Activated T-cell treated with anti-CD3 and anti-CD28 coated beads, Interleukin-2, amount 50 U/mL, for 72 hours (primary cell): ENCODE results near the gene ZNF563. TPM values are rescaled to one million over a fixed set of nuclear protein-coding genes. Genes with fewer than 3 reads are reported as not detected.
"Not testable (repeated sequence)": the region's sequence is repeated elsewhere in the genome, so short reads cannot be mapped to it uniquely, and the experiment has no call there.

ENCODE experiments used
- ATAC-seq, 2 donors: fragments of 150-1000 bp; cut with Tn5 transposase; replicated peaks in 1 of 2; 2 replicates each; pipeline ENCODE4 v1.10.0; 2021; ENCODE audit warnings: moderate library complexity in 2 of 2, mild to moderate bottlenecking in 1 of 2
- DNase-seq, 2 donors: peaks; one replicate each; pipeline ENCODE4 v3.0.0; 2021 to 2022; ENCODE audit warnings: mixed read lengths in 1 of 2
- H3K27ac Mint-ChIP-seq: one replicate; pipeline ENCODE4 v1.8.0; 2022; ENCODE audit warnings: mild to moderate bottlenecking, moderate library complexity, mixed read lengths
- H3K27me3 Mint-ChIP-seq: one replicate; pipeline ENCODE4 v1.8.0; 2022; ENCODE audit warnings: low read depth, mixed read lengths
- H3K36me3 Mint-ChIP-seq, 2 donors: one replicate each; pipeline ENCODE4 v1.8.0; 2022; ENCODE audit warnings: mixed read lengths in 2 of 2, mild to moderate bottlenecking in 1 of 2; ENCODE audit not compliant: insufficient read depth in 2 of 2
- H3K4me1 Mint-ChIP-seq: one replicate; pipeline ENCODE4 v1.8.0; 2022; ENCODE audit warnings: low read depth, mixed read lengths
- H3K4me3 Mint-ChIP-seq, 2 donors: one replicate each; pipeline ENCODE4 v1.8.0; 2022; ENCODE audit warnings: mild to moderate bottlenecking in 2 of 2, mixed read lengths in 2 of 2, moderate library complexity in 2 of 2
- H3K9me3 Mint-ChIP-seq, 2 donors: one replicate each; pipeline ENCODE4 v1.8.0; 2022; ENCODE audit warnings: mixed read lengths in 2 of 2
- total RNA-seq, 2 donors: library from RNA; stranded (reverse); gene quantifications; one replicate each; pipeline ENCODE4 v1.2.3, GENCODE V29; 2022

Gene ZNF563
- 10 to 100 TPM in 1 of 2 donors, 1 to 10 TPM in 1; 8.2 to 13.1 TPM for total RNA-seq

DNA sequence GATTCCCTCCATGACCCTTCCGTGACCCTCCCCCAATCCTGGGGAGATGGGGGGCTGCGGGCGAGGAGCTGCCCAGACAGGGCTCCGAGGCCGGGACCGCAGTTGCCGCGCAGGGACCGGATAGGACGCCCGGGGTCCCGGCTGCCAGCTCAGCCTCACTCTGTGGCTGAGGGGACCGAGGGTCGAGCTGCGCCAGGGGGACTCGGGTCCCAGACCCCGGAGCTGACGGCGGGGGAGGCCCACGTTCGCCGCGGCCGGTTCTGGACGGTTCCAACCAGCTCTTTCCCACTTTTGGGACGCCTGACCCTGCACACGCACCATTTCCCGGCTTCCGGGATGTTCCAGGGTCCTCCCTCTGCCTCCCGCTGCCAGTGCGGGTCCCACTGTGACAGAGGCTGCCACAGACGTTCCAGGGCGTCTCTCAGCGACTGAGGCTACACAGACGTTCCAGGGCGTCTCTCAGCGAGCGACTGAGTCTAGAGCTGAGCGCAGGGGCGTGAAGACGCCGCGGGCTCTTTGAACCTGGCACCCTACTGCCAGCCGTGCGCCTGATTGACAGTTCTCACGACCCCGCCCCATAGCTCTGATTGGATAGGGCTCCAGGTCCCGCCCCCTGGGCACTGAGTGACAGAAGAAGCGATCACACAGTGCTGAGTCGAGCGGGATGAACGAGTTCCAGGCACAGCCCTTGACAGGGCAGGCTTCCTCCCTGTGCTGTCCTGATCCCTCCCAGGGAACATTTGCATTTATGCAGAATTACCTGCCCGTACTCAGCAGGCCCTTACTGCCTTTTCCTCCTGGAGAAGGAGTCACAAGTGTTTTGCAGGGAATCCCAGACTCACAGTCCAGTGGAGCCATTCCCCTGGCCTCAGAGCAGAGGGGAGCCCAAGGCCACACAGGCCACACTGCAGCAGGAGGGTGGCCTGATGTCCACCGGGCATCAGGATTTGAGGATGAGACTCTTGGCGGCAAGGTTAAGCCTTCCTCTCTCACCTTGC, at the start of gene ZNF563:
TSS of gene ZNF563 (minus strand) at position 472 of the 998 bp plus-strand sequence. CDS start at position 321, 151 bp downstream.
- no peaks in the 10 kb centered on the region for H3K27me3 Mint-ChIP-seq
- H3K27ac Mint-ChIP-seq, result peak within 1 kb of the TSS; percentile 97
- H3K4me1 Mint-ChIP-seq, result peaks cover 44% of the 10 kb centered on the region
- ATAC-seq, result peak; percentile 91 to 93
- H3K4me3 Mint-ChIP-seq, result peak within 1 kb of the TSS; percentile 90 to 99
- peaks cover 8% of the 10 kb centered on the region in 2 donors for H3K36me3 Mint-ChIP-seq
- H3K9me3 Mint-ChIP-seq, result no peaks in the 10 kb centered on the region
- peak; percentile 98 to 99 for DNase-seq

- peaks cover 28 to 51% of the 10 kb centered on the region in 2 donors for H3K36me3 Mint-ChIP-seq
- no peak for DNase-seq
Observed at GRCh38 chr19:12380444-12380737, 47.0 kb upstream of the ZNF563 start.

GRCh38 chr19:12379732-12380443, 46.5 kb upstream of the ZNF563 start:
- Mint-ChIP-seq H3K9me3 (peaks cover 20 to 40% of the 10 kb centered on the region in 2 donors), H3K27ac (no peak overlapping the region), H3K4me1 (no peaks in the 10 kb centered on the region), H3K4me3 (no peak overlapping the region), H3K27me3 (no peaks in the 10 kb centered on the region), H3K36me3 (peaks cover 28 to 47% of the 10 kb centered on the region in 2 donors)
- DNase-seq, result no peak
- no peak for ATAC-seq

More at GRCh38 chr19:12380444-12380737, 47.0 kb upstream of the ZNF563 start:
- no peaks in the 10 kb centered on the region for H3K27me3 Mint-ChIP-seq
- no peak for ATAC-seq
- no peaks in the 10 kb centered on the region for H3K4me1 Mint-ChIP-seq
- no peak overlapping the region for H3K27ac Mint-ChIP-seq
- peaks cover 24 to 39% of the 10 kb centered on the region in 2 donors for H3K9me3 Mint-ChIP-seq
- no peak overlapping the region for H3K4me3 Mint-ChIP-seq

GRCh38 chr19:12374026-12374425, 40.6 kb upstream of the ZNF563 start:
- ATAC-seq (no peak), DNase-seq (no peak)
- Mint-ChIP-seq H3K27ac (no peak overlapping the region), H3K36me3 (peaks cover 11 to 19% of the 10 kb centered on the region in 2 donors), H3K27me3 (no peaks in the 10 kb centered on the region), H3K4me3 (no peak overlapping the region), H3K4me1 (no peaks in the 10 kb centered on the region), H3K9me3 (peaks cover 9 to 19% of the 10 kb centered on the region in 2 donors)

GRCh38 chr19:12365236-12366162, 32.1 kb upstream of the ZNF563 start, which contains the start of gene ZNF442:
TSS of gene ZNF442 (minus strand) at chr19:12365683. CDS start at chr19:12363631, 2,052 bp downstream.
- peak; percentile 99 for ATAC-seq
- peak within 1 kb of the TSS; percentile 76 for H3K27ac Mint-ChIP-seq

DNA sequence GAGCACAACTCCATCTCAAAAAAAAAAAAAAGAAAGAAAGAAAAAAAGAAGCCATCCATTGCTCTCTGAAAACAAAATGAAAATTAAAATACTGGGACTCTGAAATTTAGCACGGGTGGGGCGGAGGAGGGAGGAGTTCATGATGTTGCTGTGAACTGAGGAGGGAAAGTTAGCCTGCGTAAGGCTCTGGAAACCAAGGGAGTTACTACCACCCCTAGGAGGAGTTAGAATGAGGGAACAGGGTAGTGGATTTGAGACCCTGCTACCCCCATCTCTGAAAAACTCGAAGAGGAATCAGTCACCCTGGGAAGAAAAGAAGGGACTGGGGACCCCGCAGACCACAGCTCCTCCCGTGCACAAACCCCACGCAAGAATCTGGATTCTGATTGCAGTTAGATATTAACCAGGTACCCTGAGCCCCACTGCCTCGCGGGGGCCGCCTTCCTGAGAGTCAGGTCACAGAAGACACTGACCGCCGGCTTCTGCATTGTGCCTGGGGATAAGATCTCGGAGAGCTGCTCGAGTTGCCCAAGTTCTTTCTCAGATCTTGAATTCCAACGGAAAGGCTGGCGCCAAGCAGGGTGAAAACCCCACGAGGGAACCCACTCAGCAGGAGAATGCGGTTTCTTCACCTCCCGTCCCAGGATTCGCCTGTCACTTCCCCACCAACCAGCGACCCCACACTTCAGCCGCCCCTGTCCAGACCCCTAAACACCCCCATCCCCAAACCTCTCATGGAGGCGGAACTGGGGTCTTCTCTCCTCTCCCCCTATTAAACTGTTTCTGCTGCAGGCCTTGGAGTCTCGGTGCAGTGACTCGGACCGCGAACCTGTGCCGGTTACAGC, 31.2 kb upstream of the ZNF563 start:
- peak overlapping the region; percentile 96 to 97 for H3K4me3 Mint-ChIP-seq
- ATAC-seq (no peak), DNase-seq (peak in 1 of 2 donors; percentile 3)
- peaks cover 23% of the 10 kb centered on the region for H3K4me1 Mint-ChIP-seq
- no peaks in the 10 kb centered on the region for H3K27me3 Mint-ChIP-seq
- H3K27ac Mint-ChIP-seq, result peak overlapping the region; percentile 46
- H3K36me3 Mint-ChIP-seq, result peaks cover 5 to 6% of the 10 kb centered on the region in 2 donors
- H3K9me3 Mint-ChIP-seq, result peaks cover 0 to 4% of the 10 kb centered on the region in 2 donors

More at GRCh38 chr19:12365236-12366162, 32.1 kb upstream of the ZNF563 start, which contains the start of gene ZNF442:
- Mint-ChIP-seq H3K36me3 (peaks cover 5 to 6% of the 10 kb centered on the region in 2 donors), H3K4me3 (peak within 1 kb of the TSS; percentile 96 to 97), H3K9me3 (peaks cover 0 to 4% of the 10 kb centered on the region in 2 donors), H3K4me1 (peaks cover 23% of the 10 kb centered on the region), H3K27me3 (no peaks in the 10 kb centered on the region)
- peak; percentile 86 to 92 for DNase-seq

DNA sequence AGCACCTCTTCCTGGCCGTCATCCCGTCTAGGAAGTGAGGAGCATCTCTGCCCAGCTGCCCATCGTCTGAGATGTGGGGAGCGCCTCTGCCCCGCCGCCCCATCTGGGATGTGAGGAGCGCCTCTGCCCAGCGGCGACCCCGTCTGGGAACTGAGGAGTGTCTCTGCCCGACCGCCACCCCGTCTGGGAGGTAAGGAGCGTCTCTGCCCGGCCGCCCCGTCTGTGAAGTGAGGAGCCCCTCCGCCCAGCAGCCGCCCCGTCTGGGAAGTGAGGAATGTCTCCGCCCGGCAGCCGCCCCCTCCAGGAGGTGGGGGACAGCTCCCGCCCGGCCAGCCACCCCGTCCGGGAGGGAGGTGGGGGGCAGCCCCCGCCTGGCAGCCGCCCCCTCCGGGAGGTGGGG, 28.8 kb upstream of the ZNF563 start:
- not testable (repeated sequence) for DNase-seq, H3K36me3 Mint-ChIP-seq, H3K27me3 Mint-ChIP-seq, H3K27ac Mint-ChIP-seq, ATAC-seq, H3K4me3 Mint-ChIP-seq, H3K9me3 Mint-ChIP-seq
- peaks cover 23% of the 10 kb centered on the region for H3K4me1 Mint-ChIP-seq

- no peaks in the 10 kb centered on the region for H3K27me3 Mint-ChIP-seq
- H3K4me1 Mint-ChIP-seq, result no peaks in the 10 kb centered on the region
- peaks cover 19 to 33% of the 10 kb centered on the region in 2 donors for H3K9me3 Mint-ChIP-seq
- no peak for DNase-seq
- H3K27ac Mint-ChIP-seq, result no peak overlapping the region
- no peak overlapping the region for H3K4me3 Mint-ChIP-seq
- H3K36me3 Mint-ChIP-seq, result peaks cover 29 to 52% of the 10 kb centered on the region in 2 donors
- no peak for ATAC-seq
Observed at GRCh38 chr19:12353375-12353774, 19.9 kb upstream of the ZNF563 start.

GRCh38 chr19:12350890-12351197, 17.4 kb upstream of the ZNF563 start:
- ATAC-seq, result no peak
- Mint-ChIP-seq H3K4me1 (no peaks in the 10 kb centered on the region), H3K4me3 (no peak overlapping the region), H3K27ac (no peak overlapping the region), H3K9me3 (peaks cover 28 to 39% of the 10 kb centered on the region in 2 donors), H3K27me3 (no peaks in the 10 kb centered on the region), H3K36me3 (peaks cover 31 to 57% of the 10 kb centered on the region in 2 donors)
- no peak for DNase-seq

- H3K4me3 Mint-ChIP-seq, result no peak overlapping the region
- peaks cover 30 to 39% of the 10 kb centered on the region in 2 donors for H3K9me3 Mint-ChIP-seq
- H3K36me3 Mint-ChIP-seq, result peaks cover 31 to 60% of the 10 kb centered on the region in 2 donors
- no peaks in the 10 kb centered on the region for H3K4me1 Mint-ChIP-seq
- no peak overlapping the region for H3K27ac Mint-ChIP-seq
- H3K27me3 Mint-ChIP-seq, result no peaks in the 10 kb centered on the region
- ATAC-seq (no peak), DNase-seq (no peak)
Observed at GRCh38 chr19:12350185-12350889, 16.9 kb upstream of the ZNF563 start.

DNA sequence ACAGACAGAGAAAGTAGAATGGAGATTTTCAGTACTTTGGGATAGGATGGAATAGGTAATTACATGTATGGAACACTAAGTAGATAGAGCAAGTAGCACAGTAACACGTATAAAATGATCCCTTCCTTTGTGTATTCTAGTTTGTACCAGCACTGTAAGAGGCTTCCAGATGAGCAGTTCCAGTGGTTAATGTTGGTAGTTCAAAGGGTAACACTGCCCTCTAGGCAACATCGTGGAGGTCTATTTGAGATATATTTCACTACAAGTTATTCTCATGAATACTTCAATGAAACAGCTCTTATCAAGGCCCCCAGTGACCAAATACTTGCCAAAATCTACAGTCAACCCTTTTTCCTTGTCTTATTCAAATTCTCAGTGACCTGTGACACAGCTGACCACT, 13.5 kb upstream of the ZNF563 start:
- Mint-ChIP-seq H3K36me3 (peaks cover 19 to 50% of the 10 kb centered on the region in 2 donors), H3K4me1 (no peaks in the 10 kb centered on the region), H3K4me3 (no peak overlapping the region), H3K9me3 (peaks cover 29% of the 10 kb centered on the region in 2 donors), H3K27me3 (no peaks in the 10 kb centered on the region), H3K27ac (no peak overlapping the region)
- DNase-seq (peak; percentile 10 to 26), ATAC-seq (peak; percentile 55 to 60)
